Measurements from ENCODE around the gene KARS1.

The KARS1 gene

GRCh38 chr16:75647112-75647491 is 363 bp downstream of the KARS1 start:
- no peak for TF ChIP-seq CTCF (IDR thresholded peaks at IDR 0.05; ENCODE audit: borderline replicate concordance, control extremely low read depth, extremely low read depth, insufficient read depth, missing control alignments)
- in situ Hi-C loops (cut with MboI; ENCODE audit: low sequenced_read_pairs, unreplicated experiment), result loop anchor here (10.0 kb wide), 1 partner anchor 118 kb away; no protein-coding TSS in a partner anchor

GRCh38 chr16:75644240-75645012 is 3.0 kb downstream of the KARS1 start:
- TF ChIP-seq CTCF (IDR thresholded peaks at IDR 0.05; ENCODE audit: borderline replicate concordance, control extremely low read depth, extremely low read depth, insufficient read depth, missing control alignments), result no peak
- in situ Hi-C loops (cut with MboI; ENCODE audit: low sequenced_read_pairs, unreplicated experiment), result loop anchor here (10.0 kb wide), 1 partner anchor 120 kb away; no protein-coding TSS in a partner anchor
- no peak for DNase-seq (ENCODE audit: low spot score)

More at GRCh38 chr16:75647112-75647491, 363 bp downstream of the KARS1 start:
- DNase-seq (ENCODE audit: low spot score), result no peak

- in situ Hi-C loops (cut with MboI; ENCODE audit: low sequenced_read_pairs, unreplicated experiment), result loop anchor here (10.0 kb wide), 1 partner anchor 124 kb away; no protein-coding TSS in a partner anchor
- no peak for TF ChIP-seq CTCF (IDR thresholded peaks at IDR 0.05; ENCODE audit: borderline replicate concordance, control extremely low read depth, extremely low read depth, insufficient read depth, missing control alignments)
- no peak for DNase-seq (ENCODE audit: low spot score)
Measured at GRCh38 chr16:75640598-75640997, 6.9 kb downstream of the KARS1 start.

GRCh38 chr16:75635036-75635435 is 12.4 kb downstream of the KARS1 start:
- TF ChIP-seq CTCF (IDR thresholded peaks at IDR 0.05; ENCODE audit: borderline replicate concordance, control extremely low read depth, extremely low read depth, insufficient read depth, missing control alignments), result no peak
- in situ Hi-C loops (cut with MboI; ENCODE audit: low sequenced_read_pairs, unreplicated experiment), result no loop called here
- no peak for DNase-seq (ENCODE audit: low spot score)

GRCh38 chr16:75632857-75633256 is 14.6 kb downstream of the KARS1 start:
- no peak for TF ChIP-seq CTCF (IDR thresholded peaks at IDR 0.05; ENCODE audit: borderline replicate concordance, control extremely low read depth, extremely low read depth, insufficient read depth, missing control alignments)
- in situ Hi-C loops (cut with MboI; ENCODE audit: low sequenced_read_pairs, unreplicated experiment), result no loop called here
- no peak for DNase-seq (ENCODE audit: low spot score)

- in situ Hi-C loops (cut with MboI; ENCODE audit: low sequenced_read_pairs, unreplicated experiment), result no loop called here
- no peak for TF ChIP-seq CTCF (IDR thresholded peaks at IDR 0.05; ENCODE audit: borderline replicate concordance, control extremely low read depth, extremely low read depth, insufficient read depth, missing control alignments)
- no peak for DNase-seq (ENCODE audit: low spot score)
Measured at GRCh38 chr16:75630052-75630451, 17.4 kb downstream of the KARS1 start.

All from GM13976 (cell line).